Measurements from ENCODE around the gene OSBPL2.

The OSBPL2 gene

DNA sequence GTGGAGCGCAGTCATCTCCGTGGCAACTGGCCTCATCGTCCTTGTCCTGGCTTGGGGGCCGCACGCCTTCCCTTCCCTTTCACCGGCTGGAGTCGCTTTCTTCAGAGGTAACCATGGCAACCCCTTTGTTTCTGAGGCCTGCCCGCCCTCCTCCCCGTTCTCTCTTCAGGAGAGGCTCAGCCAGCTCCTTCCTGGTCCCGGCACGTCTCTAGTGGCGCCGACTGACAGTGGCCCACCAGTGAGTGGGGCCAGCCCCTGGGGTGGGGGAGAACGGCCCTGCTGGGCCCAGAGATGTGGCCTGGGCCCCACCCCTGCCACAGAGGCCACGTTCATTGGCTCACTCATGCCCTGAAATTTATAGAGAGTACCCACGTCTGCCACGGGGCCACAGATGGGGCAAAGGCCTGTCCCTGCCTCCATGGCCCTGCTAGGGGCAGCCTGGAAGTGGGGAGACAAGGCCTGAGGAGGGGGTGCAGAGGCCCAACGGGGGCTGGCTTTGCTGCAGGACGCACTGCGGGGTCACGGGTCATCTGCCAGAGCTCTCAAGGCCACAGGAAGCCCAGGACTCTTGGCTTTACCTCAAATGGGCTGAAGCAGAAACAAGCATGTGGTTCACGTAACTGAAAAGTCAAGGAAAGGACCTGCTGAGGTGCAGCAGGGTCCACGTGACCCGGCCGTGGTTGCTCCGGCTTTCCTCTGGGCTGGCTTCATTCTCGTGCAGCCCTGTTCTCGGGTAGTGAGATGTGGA lies 1.4 kb upstream of the OSBPL2 start:
- H3K4me3 ChIP-seq (ENCODE audit: low read depth, low read length): no peak overlapping the region
- no peak for DNase-seq (ENCODE audit: low read depth)
- no peak for TF ChIP-seq CTCF (IDR thresholded peaks at IDR 0.05; ENCODE audit: low read depth, low read length, missing control alignments)

DNA sequence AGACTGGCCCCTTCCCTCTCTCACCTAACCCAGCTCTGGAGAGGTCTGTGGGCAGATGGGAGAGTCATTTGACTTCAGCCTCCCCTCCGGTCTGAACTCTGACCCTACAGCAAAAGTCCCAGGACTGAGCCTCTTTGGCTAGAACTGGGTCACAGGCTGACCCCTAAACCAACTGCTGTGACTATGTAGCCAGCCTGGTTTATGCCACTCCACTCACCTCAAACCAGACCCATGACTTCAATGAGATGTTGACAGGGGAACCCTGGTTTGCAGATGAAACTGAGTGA lies 864 bp upstream of the OSBPL2 start:
- no peak overlapping the region for H3K4me3 ChIP-seq (ENCODE audit: low read depth, low read length)
- TF ChIP-seq CTCF (IDR thresholded peaks at IDR 0.05; ENCODE audit: low read depth, low read length, missing control alignments): no peak
- DNase-seq (ENCODE audit: low read depth): no peak

GRCh38 chr20:62238569-62239277 lies 402 bp downstream of the OSBPL2 start:
- no peak for TF ChIP-seq CTCF (IDR thresholded peaks at IDR 0.05; ENCODE audit: low read depth, low read length, missing control alignments)
- peak overlapping the region; percentile 88 for H3K4me3 ChIP-seq (ENCODE audit: low read depth, low read length)
- no peak for DNase-seq (ENCODE audit: low read depth)

DNA sequence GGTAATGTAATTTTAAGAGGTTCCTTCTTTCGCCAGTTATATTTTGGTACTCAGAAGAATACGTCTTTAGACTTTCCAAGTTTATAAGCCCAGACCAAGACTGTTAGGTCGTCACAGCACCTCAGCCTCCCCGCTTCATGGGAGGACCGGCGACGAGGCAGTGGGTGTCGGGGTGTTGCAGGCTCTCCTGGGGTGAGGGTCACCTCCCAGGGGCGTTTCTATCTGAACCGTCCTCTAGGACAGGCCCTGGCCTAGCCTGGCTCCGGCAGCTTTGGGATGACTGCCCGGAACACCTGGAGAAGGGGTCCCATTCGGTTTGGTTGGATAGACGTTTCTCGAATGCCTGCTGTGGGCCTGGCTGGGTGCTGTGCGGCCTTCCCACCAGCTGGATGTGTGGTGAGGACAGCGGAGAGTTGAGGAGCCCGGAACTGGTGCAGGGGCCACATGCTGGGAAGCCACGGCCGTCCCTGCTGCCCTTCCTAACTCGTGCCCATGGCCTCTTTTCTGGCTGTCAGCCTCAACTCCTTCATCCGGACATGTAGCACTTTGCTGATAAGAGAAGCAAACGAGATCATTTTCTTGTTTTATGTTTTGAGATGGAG lies 1.1 kb downstream of the OSBPL2 start:
- peak overlapping the region; percentile 88 for H3K4me3 ChIP-seq (ENCODE audit: low read depth, low read length)
- no peak for DNase-seq (ENCODE audit: low read depth)
- TF ChIP-seq CTCF (IDR thresholded peaks at IDR 0.05; ENCODE audit: low read depth, low read length, missing control alignments): no peak

- TF ChIP-seq CTCF (IDR thresholded peaks at IDR 0.05; ENCODE audit: low read depth, low read length, missing control alignments): no peak
- H3K4me3 ChIP-seq (ENCODE audit: low read depth, low read length): no peak overlapping the region
- DNase-seq (ENCODE audit: low read depth): no peak
Observed at GRCh38 chr20:62240020-62240685, 1.8 kb downstream of the OSBPL2 start.

GRCh38 chr20:62241506-62241905 lies 3.2 kb downstream of the OSBPL2 start:
- DNase-seq (ENCODE audit: low read depth): no peak
- no peak for TF ChIP-seq CTCF (IDR thresholded peaks at IDR 0.05; ENCODE audit: low read depth, low read length, missing control alignments)
- no peak overlapping the region for H3K4me3 ChIP-seq (ENCODE audit: low read depth, low read length)
